Stimulated activated CD4-positive, alpha-beta T cell treated with anti-CD3 and anti-CD28 coated beads, Interleukin-2, amount 100 ng/mL, for 24 hours (primary cell): ENCODE results near the gene ECEL1.

Source experiments
- DNase-seq, 2 donors: peaks; one replicate each; pipeline ENCODE4 v3.0.0-alpha.2; 2020

ECEL1 gene

DNA sequence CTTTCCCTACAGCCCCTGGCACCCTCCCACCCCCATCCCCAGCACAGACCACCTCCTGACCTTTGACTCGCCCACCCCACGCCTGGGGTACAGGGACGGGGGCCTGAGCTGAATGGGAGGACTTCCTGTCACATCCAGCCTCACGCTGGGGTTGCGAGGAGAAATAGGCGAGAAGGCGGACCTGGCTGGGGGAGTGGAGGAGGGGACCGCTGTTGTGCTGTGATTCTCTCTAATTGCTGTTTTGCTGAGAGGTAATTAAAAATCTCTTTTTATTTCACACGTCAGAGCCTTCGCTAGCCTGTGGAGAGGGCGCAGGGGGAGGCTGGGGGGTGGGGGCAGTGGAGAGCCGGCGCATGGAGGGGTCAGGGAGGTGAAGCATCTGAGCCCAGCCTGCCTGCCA is 9.7 kb upstream of the ECEL1 start:
- no peak for DNase-seq

DNA sequence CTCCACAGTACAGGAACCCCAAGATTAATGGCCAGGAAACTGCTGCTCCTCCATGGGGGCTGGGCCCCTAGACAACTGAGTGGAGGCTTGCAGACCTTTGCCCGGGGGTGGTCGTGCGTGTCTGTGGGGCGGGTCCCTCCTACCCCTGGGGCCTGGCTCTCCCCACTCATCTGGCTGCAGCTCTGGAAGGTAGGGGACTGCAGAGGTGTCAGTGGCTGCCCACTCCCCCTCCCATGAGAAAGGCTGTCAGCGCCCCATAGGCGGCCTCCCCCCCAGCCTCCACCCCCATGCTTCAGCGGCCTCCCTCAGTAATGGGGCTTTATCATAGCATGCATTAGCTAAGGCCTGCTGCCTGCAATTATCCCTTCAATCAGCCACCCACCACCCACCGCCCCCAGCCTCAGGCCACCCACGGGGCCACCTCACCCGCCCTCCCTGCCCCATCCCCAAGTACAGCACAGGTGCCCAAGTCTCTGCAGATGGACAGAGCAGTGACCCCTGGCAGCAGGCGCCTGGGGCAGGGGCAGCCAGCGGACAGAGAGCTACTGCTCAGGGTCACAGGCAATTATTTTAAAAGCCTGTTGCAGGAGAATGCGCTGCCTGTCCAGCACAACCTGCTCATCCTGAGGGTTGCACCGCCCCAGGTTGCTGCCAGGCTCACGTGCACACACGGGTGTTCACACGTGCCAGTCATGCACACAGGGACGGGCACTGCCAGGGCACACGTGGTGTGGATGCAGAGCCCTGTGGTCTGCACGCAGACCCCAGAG is 9.1 kb upstream of the ECEL1 start:
- DNase-seq, result no peak

DNA sequence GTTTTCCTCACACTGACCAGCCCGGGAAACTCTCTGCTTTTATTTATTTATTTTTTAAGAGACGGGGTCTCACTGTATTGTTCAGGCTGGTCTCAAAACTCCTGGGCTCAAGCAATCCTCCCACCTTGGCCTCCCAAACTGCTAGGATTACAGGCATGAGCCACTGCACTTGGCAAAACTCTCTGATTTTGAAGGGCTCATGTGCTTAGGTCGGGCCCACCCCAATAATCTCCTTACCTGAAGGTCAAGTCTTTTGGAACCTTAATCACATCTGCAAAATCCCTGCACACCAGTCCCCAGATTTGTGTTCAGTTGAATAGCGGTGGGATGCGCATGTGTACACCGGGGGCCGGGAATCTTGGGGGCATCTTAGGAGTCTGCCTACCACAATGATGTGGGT is 7.7 kb upstream of the ECEL1 start:
- DNase-seq, result no peak

DNA sequence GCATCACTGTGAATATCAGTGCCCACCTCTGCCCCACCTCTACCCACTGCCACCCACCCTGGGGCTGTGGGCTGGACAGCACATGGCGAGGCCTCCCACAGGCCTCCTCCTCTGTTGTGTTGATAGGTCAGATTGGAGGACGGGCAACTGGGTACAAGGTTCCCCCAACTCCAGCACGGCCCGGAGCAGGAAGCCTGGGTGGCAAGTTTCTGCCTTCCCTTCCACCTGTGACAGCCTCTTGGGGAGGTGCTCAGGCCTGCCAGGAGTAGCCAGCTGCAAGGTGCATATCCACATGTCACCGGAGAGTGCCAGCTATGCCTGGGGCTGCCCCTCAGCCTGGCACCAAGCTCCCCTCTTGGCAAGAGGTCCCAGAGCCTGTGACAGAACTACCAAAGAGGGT is 6.9 kb upstream of the ECEL1 start:
- no peak for DNase-seq

DNA sequence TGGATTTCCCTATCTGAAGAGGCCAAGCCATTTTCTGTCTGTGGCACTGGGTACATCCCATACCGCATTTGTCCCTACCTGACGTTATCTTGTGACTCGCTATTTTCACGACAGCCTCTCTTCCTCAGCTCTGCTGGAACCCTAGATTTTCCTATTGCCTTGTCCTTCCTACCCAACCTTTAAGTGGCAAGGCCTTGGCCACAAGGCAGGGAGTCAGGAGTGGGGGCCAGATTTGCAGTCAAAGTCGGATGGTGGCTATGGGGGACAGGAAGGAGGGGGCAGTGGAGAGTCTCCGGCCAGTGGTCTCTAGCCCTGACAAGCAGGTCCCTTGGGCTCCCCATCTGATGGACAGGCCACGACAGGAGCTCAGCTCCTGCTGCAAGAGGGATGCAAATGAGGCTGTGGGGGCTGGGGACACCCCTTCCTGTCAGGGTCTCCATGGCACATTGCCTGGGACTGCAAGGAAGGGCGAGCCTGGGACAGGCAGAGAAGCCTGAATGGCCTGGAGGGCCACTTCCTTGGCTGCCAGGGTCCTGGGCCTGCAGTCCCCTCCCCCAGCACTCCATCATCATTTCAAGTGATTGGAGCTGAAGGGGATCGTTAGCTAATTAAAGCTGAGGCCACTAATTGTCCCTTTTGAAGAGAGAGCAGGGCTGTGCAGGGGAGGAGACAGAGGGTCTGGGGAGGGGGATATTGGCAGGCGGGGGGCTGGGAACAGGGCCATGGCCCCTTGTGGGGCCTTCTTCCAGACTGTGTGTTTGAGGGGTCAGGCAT is 6.3 kb upstream of the ECEL1 start:
- no peak for DNase-seq

DNA sequence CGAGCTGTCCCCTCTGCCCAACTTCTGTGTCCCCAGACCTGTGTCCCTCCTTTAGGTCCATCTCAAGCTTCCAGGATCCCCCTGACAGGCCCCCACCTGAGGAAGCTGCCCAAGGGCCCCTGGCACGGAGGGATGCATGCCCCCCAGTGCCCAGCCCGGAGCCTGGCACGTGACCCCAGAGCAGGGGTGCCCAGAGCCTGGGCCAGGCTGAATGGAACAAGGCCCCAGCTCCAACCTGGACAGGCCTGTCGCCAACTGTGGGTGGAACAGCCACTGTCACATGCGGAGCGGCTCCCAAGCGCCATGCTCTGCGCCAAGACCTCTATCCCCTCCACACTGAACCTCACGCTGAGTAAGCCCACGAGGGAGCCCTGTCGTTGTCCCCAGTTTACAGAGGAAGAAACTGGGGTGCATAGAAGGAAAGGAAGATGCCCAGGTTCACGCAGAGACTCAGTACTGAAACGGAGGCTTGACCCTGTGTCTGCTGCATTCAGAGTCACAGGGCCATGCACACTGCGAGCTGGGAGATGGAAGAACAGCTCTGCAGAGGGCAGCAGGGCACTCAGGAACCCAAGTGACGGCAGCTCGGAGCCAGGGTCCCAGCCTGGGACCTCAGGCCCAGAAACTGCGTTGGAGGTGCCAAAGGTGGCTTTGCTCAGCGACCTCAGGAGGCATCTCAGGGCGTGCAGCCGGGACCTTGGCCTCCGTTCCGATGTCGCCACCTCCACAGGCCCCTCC is 5.5 kb upstream of the ECEL1 start:
- DNase-seq, result no peak

DNA sequence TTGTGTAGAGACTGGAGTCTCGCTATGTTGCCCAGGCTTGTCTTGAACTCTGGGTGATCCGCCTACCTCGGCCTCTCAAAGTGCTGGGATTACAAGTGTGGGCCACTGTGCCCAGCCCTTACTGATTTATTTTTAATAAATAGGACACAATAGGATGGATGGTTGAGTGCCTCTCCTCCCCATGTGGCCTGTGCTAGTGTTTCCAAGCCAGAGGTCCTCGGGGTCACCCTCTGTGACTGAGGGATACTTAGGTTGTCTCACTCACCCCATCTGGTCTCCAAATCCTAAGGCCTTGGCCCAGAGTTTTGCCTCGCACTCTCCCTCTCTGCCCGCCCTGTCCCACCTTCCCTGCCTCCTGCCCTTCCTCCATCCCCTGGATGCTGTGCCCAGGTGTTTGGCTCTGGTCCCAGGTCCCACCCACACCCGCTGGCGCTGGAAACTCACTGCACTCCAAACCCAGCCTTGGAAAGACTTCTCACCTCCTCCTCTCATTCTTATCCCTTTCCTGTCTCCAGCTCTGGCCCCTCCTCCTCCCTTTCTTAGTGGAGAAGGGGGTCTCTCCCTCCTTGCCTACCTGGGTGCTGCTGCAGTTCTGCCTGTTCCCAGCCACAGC is 4.7 kb upstream of the ECEL1 start:
- DNase-seq, result no peak

DNA sequence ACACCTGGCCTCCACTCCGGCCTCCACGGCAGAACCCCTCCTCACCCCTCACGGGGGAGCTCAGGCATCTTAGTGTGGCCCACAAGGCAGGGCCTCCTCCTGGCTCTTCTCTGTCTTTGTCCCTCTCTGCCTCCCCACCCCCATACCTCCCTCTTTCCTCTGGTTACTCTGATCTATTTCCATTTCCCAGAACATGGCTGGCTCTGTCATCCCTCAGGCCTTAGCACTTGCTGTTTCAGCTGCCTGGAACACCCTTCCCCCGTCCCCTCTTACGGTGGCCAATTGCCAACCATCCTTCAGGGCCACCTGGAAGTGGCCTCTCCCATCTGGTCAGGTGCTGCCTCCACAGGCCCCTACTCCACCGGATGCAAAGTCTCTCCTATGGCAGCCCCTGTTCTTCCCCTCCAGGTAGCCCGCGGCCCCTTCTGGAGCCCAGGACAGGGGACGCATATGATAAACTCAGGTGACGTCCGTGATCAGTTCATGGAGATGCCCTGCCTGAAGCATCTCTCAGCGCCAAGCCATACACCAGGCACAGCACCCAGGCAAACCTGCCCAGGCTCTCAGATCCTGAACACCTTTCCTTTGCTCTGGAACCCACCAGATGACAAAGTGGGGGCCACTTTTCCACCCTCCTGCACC is 3.6 kb upstream of the ECEL1 start:
- DNase-seq, result no peak

DNA sequence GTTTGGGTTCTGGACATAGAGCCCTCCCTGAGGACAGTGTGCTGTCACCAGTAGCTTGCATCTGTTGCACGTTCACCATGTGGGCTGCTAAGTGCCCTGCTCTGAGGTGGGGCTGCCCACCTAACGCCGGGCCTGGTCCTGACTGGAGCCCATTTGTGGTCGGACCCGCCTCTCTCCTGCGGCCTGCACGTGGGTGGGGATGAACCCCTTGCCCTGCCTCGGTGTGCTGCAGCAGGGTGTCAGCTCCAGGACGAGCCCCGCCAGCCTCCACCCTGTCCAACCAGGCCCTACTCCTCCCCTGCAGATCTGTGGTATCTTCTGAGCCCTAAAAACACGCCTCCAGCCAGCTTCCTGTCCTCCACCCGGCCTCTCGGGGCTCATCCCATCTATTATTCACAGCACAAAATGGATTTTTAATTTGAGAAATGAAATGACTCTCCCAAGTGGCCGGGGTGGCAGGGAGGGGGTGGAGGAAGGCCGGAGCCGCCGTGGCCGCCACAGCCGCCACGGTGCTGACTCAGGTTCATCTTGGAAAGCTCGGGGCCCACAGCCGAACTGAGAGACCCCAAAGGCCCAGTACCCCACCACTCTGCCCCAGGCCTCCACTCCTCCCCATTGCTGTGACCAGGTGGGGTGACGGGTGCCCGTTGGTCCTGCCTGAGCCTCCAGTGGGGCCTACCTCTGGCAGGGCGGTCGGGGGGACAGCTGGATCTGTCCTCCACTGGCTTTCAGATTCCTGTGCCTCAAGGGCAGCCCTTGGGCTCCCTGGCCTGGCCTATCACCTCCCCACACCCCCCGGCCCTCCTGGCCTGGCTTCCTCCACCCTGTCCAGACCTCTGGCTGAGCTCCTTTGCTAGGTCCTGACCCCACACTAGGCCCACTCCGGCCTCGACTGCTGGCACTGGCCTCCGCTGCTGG is 2.8 kb upstream of the ECEL1 start:
- no peak for DNase-seq

DNA sequence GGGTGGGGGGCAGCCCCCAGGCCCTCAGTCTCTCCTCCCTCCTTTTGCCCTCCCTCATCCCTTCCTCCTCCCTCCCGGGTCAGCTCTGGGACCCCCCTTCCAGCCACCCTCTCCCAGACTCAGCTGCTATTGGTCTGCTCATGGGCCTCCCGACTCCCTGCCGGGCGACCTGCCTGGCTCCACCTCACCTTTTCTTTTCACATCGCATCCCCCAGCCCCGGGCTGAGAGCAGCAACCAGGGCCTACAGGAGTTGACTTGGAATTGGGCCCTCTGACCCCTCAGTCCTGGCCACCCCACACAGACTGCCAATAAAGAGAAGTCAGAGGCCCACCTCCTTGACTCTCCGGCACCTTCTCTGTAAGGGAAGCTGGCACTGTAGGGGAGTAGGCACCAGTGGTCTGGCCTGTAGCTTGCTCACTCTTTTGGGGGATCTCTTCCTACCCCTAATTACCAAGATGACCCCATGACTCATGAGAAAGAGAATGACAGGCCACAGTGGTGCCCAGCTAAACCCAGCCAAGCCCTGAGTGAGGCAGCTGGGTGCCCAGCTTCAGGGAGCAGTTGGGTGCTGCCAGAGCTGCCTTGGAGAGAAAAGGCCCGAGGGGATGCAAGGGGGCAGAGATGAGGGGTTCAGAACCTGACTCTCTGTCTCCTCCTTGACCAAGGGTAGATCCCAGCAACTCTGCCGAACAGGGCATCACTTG is 2.0 kb upstream of the ECEL1 start:
- DNase-seq, result no peak

DNA sequence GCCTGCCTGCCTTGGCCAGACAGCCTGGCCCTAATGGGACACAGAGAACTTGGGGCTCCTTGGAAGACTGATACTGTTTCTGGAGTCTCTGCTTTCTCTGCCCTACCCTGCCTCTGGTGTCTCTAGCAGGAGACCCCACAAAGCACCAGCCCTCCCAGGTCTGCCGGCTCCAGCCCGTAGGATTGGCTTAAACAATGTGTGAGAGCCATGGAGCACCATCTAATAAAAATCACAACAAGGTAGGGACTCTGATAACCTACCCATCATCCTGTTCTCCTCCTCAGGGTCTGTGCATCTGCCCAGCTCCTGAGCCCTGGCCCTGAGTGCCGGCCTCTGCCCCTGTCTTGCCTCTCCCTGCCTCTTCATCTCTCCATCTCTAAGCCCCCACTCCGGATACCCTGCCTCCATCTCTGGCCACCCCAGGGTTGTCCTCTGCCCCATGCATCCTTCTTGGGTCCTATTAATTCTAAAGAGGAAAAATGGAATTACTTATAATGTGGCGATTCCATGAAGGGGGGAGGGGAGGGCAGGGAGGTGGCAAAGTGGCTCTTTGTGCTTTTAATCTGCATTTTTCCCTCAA is 1.2 kb upstream of the ECEL1 start:
- DNase-seq, result no peak

DNA sequence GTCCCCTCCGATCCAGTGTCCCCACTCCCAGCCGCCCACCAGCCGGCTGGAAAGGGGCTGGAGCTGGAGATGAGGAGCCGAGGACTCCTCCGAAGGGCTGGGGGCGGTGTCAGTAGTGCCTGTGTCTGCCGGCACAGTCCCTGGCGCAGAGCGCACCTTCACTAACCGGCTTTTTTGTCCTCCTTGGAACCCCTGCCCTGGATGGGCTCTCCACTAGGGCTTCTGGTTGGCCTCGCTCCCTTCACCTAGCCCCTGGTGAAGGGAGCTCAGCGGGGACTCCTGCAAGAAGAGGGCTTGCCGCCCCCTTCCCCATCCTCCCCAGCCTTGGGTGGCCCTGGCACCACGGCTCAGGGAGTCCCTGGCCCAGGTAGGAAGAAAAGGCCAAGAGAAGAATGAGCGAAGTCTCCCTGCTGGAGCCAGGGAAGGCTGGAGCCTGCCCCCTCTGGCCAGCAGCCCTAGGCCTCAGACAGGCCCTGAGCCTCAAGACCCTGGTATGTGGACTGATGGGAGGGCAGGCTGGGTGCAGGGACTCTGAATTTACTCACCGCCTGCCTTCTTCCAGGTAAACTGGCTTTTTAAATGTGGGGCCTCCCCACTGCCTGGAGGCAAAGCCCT is 570 bp upstream of the ECEL1 start:
- DNase-seq, result no peak

DNA sequence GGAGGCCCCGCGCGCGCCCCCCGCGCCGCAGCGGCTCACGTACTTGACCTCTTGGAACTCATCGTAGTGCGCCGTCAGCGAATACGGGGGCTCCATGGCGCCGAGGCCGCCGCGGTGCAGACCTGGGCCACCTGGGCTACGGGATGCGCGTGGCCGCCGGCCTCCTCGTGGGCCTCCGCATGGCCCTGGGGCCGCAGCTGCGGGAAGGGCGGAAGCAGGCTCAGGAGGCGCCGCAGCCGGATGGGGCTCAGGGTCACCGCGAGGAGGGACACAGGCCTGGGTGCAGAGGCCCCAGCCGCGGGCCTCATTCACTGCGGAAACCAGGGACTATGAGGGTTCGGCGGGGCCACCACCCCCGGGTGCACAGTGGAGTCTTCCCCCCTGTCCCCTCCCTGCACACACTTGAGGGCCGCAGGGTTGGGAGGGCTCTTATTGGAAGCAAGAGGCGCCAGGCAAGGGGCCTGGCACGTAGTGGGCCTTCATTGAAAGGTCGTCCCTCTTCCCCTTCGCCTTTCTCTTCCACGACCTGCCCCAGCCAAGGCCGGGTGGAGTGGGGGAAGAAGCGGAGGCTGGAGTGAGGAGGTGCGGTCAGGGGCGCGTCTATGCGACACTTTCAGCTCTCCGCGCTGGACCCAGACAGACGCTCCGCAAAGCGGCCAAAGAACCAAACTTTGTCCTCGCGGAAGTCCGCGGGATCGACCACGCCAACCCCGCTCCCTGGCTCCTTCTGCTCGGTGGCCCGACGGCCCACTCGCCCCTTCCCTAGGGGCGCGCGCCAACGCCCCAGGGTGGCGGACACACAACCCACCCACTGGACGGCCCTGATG is 863 bp downstream of the ECEL1 start:
- DNase-seq, result no peak

DNA sequence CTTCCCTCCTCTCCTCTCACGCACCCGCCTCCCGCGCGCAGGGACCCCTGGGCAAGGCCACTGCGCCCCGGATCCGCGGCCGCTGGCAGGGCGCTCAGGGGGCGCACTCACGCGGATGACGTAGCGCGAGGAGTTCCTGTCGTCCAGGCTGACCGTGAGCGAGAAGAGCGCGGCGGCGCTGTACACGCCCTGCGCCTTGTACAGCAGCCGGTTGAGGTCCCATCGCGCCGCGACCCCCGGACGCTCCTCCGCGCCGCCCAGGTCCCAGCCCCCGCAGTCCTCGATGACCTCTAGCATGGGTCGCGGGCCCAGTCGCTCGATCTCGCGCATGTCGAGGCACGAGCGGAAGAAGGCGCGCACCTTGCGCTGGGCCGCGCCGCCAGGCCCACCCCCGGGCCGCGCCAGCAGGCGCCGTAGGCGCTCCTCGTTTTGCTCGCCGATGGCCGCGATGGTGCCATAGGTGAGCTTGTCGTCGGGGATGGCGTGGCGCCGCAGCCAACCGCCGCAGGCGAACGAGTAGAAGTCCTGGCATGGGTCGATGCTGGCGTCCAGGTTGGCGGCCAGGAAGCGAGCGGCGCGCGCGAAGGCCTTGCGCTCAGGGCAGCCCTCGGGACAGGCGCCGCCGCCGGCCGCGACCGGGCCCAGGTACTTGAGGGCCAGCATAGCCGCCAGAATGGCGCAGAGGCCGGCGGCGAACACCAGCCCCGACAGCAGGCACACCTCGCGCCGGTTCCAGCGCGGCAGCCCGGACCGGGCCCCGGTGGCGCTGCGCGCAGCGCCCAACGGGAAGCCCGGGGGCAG is 1.7 kb downstream of the ECEL1 start:
- no peak for DNase-seq

DNA sequence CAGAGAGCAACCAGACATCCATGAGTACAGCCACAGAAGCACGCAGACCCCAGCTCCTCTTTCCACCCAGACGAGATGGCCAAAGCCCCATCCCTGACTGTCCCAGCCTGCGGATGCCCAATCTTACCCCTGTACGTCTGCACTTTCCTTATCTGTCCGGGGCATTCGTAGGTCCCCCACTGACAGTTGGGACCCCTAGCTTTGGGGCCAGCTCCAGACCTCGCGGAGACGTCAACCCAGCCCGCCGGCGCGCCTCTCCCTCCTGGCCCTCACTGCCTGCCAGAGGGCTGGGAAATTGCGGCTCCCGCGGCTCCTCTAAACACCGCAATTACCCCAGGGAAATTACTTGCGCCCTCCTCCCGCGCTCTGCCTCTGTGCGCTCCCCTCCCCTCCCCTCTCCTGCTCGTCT is 2.3 kb downstream of the ECEL1 start:
- no peak for DNase-seq

DNA sequence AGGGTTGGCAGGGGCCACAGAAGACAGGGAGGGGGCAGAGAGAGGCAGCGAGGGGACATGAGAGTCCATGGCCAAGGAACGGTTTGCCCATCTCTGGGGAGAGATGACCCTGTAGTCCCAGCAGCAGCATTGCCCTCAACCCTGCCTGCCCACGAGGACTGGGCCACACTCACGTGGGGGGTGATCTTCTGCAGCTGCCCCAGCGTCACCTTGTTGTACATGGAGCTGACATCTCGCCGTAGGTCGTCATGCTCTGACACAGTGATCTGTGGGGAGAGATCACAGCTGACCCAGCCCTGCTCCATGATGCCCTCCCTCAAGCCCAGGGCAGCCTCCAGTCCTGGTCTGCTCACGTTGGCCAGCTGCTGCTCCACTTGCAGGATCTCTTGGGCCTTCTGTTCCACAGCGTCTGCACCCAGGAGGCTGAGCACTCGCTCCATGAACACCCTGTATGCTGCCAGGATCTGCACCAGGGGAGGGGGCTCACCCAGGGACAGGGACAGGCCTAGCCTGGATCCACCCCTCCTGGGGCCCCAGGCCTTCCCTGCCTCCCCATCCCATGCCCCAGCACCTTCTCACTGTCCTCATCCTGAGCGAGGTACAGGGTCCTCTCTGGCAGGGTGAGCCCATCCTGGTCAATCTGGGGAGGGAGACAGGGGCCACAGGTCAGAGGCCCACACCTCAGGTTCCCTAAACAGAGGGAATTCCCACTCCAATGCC is 2.8 kb downstream of the ECEL1 start:
- DNase-seq, result no peak

DNA sequence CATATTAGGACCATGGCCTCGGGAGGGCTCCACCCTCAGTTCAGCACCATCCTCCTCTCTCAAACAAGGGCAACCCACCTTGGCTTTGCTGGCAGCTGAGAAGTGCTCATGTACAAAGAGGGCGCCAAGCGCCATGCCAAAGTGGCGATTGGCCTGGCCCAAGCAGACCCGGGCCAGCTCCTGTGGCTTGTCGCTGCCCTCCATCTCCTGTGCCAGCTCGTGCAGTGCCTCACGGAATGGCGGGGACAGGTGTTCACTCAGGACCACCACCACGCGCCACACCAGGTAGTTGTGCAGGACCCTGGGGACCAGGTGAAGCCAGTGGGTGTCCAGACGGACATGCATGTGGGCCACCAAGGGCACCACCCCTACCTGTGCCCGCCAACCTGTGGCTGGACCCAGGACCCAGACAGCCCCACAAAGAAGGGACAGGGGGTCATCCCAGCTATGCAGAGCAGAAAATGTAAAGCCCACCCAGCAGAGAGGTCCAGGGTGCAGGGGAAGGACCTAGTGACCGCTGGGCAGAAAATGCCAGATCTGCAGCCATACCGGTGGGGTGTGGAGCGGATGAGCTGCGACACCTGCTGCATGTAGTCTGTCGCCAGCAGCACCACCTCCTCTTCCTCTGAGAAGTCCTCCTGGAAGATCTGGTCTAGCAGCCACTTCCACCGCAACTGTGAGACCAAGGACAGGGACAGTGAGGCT is 3.6 kb downstream of the ECEL1 start:
- no peak for DNase-seq
